ENCODE data around the gene SLC35E1.

The SLC35E1 gene

GRCh38 chr19:16521715-16522289 is 50.4 kb downstream of the SLC35E1 start:
- no peak for DNase-seq (ENCODE audit: low spot score)
- Histone ChIP-seq H3K4me3 (ENCODE audit: severe bottlenecking) (no peak overlapping the region), H3K27me3 (ENCODE audit: insufficient read depth, poor library complexity, severe bottlenecking) (no peaks in the 10 kb centered on the region), H3K36me3 (ENCODE audit: low read depth) (peaks cover 92% of the 10 kb centered on the region), H3K9me3 (ENCODE audit: severe bottlenecking) (no peaks in the 10 kb centered on the region), H3K4me1 (ENCODE audit: insufficient read depth, poor library complexity, severe bottlenecking) (no peaks in the 10 kb centered on the region), H3K27ac (ENCODE audit: poor library complexity, severe bottlenecking) (no peak overlapping the region)
- ATAC-seq (ENCODE audit: low read depth) = no peak
- no peak for TF ChIP-seq CTCF (IDR thresholded peaks at IDR 0.05; ENCODE audit: poor library complexity, severe bottlenecking)

GRCh38 chr19:16520986-16521624 is 51.1 kb downstream of the SLC35E1 start:
- H3K4me3 ChIP-seq (ENCODE audit: severe bottlenecking) = no peak overlapping the region
- no peak overlapping the region for H3K27ac ChIP-seq (ENCODE audit: poor library complexity, severe bottlenecking)
- ATAC-seq (ENCODE audit: low read depth) (no peak), DNase-seq (ENCODE audit: low spot score) (peak; percentile 57)
- H3K4me1 ChIP-seq (ENCODE audit: insufficient read depth, poor library complexity, severe bottlenecking) = no peaks in the 10 kb centered on the region
- no peak for TF ChIP-seq CTCF (IDR thresholded peaks at IDR 0.05; ENCODE audit: poor library complexity, severe bottlenecking)
- H3K9me3 ChIP-seq (ENCODE audit: severe bottlenecking) = no peaks in the 10 kb centered on the region
- peaks cover 85% of the 10 kb centered on the region for H3K36me3 ChIP-seq (ENCODE audit: low read depth)
- no peaks in the 10 kb centered on the region for H3K27me3 ChIP-seq (ENCODE audit: insufficient read depth, poor library complexity, severe bottlenecking)

- Histone ChIP-seq H3K36me3 (ENCODE audit: low read depth) (peaks cover 77% of the 10 kb centered on the region), H3K27me3 (ENCODE audit: insufficient read depth, poor library complexity, severe bottlenecking) (no peaks in the 10 kb centered on the region), H3K4me1 (ENCODE audit: insufficient read depth, poor library complexity, severe bottlenecking) (no peaks in the 10 kb centered on the region), H3K9me3 (ENCODE audit: severe bottlenecking) (no peaks in the 10 kb centered on the region), H3K27ac (ENCODE audit: poor library complexity, severe bottlenecking) (no peak overlapping the region), H3K4me3 (ENCODE audit: severe bottlenecking) (no peak overlapping the region)
- DNase-seq (ENCODE audit: low spot score) = peak; percentile 49
- ATAC-seq (ENCODE audit: low read depth) = no peak
- no peak for TF ChIP-seq CTCF (IDR thresholded peaks at IDR 0.05; ENCODE audit: poor library complexity, severe bottlenecking)
Measured at GRCh38 chr19:16520074-16520973, 51.9 kb downstream of the SLC35E1 start.

GRCh38 chr19:16519230-16519687 is 53.0 kb downstream of the SLC35E1 start:
- Histone ChIP-seq H3K4me1 (ENCODE audit: insufficient read depth, poor library complexity, severe bottlenecking) (no peaks in the 10 kb centered on the region), H3K27ac (ENCODE audit: poor library complexity, severe bottlenecking) (no peak overlapping the region), H3K36me3 (ENCODE audit: low read depth) (peaks cover 67% of the 10 kb centered on the region), H3K4me3 (ENCODE audit: severe bottlenecking) (no peak overlapping the region), H3K27me3 (ENCODE audit: insufficient read depth, poor library complexity, severe bottlenecking) (no peaks in the 10 kb centered on the region), H3K9me3 (ENCODE audit: severe bottlenecking) (no peaks in the 10 kb centered on the region)
- ATAC-seq (ENCODE audit: low read depth) (no peak), DNase-seq (ENCODE audit: low spot score) (peak; percentile 58)
- TF ChIP-seq CTCF (IDR thresholded peaks at IDR 0.05; ENCODE audit: poor library complexity, severe bottlenecking) = no peak
